Midbrain (tissue), 1 donor: ENCODE data around the gene MMEL1.
"Not testable (repeated sequence)": the region's sequence is repeated elsewhere in the genome, so short reads cannot be mapped to it uniquely, and the experiment has no call there.

Source experiments
- DNase-seq: peaks from one replicate; lab custom pipeline; 2025; lab: John Stamatoyannopoulos, UW

MMEL1 gene

GRCh38 chr1:2557482-2558400 is 75.1 kb downstream of the MMEL1 start:
- DNase-seq = no peak

GRCh38 chr1:2556678-2557481 is 75.9 kb downstream of the MMEL1 start:
- DNase-seq = no peak

DNA sequence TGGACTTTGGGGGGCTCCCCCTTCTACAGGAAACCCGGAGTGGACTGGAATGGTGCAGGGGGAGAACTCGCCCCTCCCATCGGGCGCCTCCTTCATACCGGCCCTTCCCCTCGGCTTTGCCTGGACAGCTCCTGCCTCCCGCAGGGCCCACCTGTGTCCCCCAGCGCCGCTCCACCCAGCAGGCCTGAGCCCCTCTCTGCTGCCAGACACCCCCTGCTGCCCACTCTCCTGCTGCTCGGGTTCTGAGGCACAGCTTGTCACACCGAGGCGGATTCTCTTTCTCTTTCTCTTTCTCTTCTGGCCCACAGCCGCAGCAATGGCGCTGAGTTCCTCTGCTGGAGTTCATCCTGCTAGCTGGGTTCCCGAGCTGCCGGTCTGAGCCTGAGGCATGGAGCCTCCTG is 76.5 kb downstream of the MMEL1 start, which contains the start of gene TNFRSF14:
Gene TNFRSF14, plus strand, starts transcription at position 95 of the 401 bp plus-strand sequence. Its CDS starts 294 bp downstream, at position 389.
- no peak for DNase-seq

GRCh38 chr1:2555634-2556276 is 77.1 kb downstream of the MMEL1 start:
- DNase-seq = peak; percentile 28

DNA sequence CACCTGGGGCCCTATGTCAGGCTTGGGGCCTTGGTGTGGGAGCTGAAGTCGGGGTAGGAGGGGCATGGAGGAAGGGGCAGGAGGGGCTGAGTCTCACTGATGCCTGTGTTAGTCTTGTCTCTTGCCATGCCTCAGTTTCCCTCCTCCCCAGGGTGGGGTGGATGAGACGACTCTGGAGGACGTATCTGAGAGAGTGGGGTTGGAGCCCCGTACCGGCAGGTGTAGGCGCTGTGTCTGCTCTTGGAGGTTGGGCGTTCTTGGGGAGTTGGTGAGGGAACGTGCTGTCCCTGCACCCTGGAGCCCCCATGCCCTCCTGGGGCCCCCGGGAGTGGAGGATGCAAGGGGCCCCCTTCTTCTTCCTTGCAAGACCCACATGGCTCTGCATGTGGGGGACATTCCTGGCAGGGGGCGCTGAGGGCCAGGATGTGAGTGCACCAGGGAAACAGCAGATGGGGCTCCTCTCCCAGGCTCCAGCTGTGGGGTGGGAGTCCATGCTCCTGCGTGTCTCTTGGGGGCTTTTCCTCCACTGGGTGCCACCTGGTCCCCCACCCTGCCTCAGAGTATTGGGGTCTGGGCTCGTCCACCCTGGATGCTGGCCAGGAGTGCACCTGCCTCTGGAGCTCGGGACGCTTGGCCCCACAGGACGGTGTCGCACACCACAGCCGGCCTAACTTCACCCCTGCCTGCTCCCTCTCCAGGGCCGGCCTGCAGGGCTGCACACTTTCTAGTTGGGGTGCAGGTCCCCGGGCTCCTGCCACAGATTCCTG is 78.0 kb downstream of the MMEL1 start:
- DNase-seq = no peak

DNA sequence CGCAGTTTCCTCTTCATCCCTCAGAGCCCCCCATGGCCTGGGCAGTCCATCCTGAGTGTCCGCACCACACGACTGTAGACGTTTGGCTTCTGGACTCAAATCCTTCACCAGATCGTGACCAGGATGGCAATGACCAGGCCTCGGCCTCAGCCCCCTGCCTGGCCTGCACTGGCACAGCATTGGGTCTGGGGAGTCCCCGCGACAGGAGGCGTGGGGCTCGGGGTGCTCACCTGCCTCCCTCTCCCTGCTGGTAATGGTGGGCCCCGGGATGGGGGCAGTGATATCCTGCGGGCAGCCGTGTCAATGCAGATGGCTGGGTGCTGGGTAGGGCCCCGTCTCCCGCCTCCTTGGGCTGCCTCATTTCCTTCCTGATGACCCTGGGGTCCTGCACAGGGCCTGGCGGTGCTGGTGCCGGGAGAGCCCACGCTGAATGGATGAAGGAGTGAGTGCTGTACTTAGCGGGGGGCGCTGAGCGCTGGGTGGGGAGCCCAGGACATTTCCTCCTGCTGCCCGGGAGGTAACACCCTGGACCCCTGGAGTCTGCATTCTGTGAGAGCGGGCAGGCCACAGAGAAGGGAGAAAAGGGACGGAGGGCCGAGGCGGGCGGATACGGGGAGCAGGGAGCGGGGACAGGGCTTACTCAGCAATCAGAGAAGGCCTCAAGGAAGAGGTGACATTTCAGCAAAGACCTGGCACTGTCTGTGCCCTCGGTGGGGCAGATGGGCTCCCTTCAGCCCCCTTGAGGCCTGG is 78.8 kb downstream of the MMEL1 start:
- DNase-seq = no peak

- not testable (repeated sequence) for DNase-seq
These were observed 79.7 kb downstream of the MMEL1 start for GRCh38 chr1:2553076-2553475.

- DNase-seq = no peak
These were observed 80.6 kb downstream of the MMEL1 start for GRCh38 chr1:2552189-2552588.

DNA sequence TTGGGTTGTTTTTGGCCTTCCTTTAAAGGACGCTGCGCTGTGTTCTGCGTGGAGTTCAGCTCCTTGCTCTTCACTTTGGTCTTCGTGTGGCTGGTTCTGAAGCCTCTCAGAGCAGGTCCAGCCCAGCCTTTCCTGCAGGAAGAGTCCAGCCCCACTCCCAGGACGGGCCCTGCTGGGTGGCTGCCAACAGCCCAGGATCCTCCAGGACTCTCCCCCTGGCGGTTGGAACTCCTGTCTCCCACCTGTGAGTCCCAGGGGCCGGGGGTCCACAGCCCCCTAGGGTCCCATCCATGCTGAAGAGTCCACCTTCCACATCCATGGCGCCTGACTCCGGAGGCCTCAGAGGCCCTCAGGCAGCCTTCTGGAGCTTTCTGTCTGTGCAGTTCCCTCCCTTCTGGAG is 81.3 kb downstream of the MMEL1 start:
- not testable (repeated sequence) for DNase-seq

DNA sequence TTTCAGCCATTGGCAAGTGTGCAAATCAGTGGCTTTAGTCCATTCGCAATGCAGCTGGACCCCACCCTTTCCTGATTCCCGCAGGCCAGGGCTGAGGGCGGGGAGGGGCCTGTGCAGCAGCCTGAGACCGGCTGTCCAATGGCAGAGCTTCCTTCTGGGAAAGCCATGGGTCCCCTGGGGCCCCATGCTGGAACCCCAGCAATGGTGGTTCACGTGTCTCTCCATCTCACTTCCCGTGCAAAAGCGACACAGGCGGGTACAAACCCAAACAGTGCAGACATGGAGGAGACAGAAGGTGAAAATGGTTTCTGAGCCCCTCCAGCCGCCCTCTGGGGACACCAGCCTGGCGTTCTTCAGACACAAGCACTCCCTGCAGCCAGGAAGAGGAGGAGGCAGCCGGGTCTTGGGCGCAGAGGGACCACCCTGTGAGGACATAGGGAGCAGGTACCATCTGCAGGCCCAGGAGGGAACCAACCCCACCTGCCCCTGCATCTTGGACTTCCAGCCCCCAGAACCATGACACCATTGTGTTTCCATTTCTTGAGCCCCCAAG is 82.4 kb downstream of the MMEL1 start:
- DNase-seq = not testable (repeated sequence)

- DNase-seq = not testable (repeated sequence)
These were observed 83.3 kb downstream of the MMEL1 start for GRCh38 chr1:2549367-2550029.

- peak; percentile 84 for DNase-seq
These were observed 84.7 kb downstream of the MMEL1 start for GRCh38 chr1:2548068-2548589.

GRCh38 chr1:2547210-2548067 is 85.4 kb downstream of the MMEL1 start:
- DNase-seq = no peak

DNA sequence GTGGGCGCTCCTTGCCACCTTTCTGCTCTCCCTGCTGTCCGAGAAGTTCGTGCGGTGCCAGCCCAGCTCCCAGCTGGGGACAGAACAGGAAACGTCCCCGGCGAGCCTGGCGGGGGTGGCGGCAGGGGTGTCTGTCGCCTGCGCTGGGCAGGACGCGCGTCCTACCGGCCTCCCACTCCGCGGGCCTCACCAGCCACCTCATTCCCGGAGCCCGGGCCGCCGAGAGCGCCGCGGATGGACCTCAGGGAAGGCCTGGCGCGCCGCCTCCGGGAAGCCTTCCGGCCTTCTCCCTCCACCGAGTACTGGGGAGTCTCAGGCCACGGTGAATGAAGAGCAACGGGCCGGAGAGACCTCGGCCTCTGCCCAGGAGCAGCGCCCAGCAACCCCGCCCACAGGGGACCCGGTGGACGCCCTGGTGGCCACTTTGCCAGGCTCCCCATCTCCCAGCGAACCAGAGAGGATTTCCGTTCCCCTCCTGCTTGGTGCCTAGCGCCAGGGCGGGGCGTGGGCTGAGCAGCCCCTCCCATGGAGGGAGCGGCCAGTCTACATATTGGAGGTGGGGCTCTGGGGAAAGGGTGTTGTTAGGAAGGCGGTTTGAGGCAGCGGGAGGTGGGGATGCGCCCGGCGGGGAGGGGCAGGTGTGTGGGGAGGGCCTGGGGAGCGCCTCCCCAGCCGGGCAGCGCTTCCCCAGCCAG is 86.2 kb downstream of the MMEL1 start:
- DNase-seq = peak; percentile 49

- DNase-seq = peak; percentile 61
These were observed 86.9 kb downstream of the MMEL1 start for GRCh38 chr1:2545754-2546514.

- DNase-seq = peak; percentile 34
These were observed 87.8 kb downstream of the MMEL1 start for GRCh38 chr1:2544875-2545640.
